PFSK-1 (cell line): ENCODE results near the gene ABHD16A.

Experiments
- FOXP2 ChIP-seq: optimal IDR thresholded peaks from 2 replicates; pipeline ENCODE3; 2011; ENCODE audit warnings: borderline replicate concordance, control low read depth, inconsistent platforms; ENCODE audit not compliant: insufficient read depth; ENCODE audit errors: extremely low read length, extremely low read depth
- POLR2AphosphoS5 ChIP-seq: IDR thresholded peaks from 2 replicates; pipeline ENCODE4 v1.6.1; 2012; ENCODE audit warnings: low read depth, mild to moderate bottlenecking, control low read depth, low read length, moderate library complexity
- REST ChIP-seq, 2 experiments: IDR thresholded peaks; 2 replicates each; pipeline versions ENCODE4 v1.6.1 to v1.8.0; 2011 to 2012; ENCODE audit warnings: low read depth in 2 of 2, low read length in 2 of 2, control low read depth in 1 of 2, inconsistent platforms in 1 of 2, mild to moderate bottlenecking in 1 of 2, moderate library complexity in 1 of 2; ENCODE audit not compliant: insufficient read depth in 1 of 2
- SIN3A ChIP-seq: IDR thresholded peaks from 2 replicates; pipeline ENCODE4 v1.6.1; 2012; ENCODE audit warnings: mild to moderate bottlenecking, low read length, moderate library complexity, borderline replicate concordance; ENCODE audit not compliant: insufficient read depth
- TAF1 ChIP-seq: IDR thresholded peaks from 2 replicates; pipeline ENCODE4 v1.6.1; 2012; ENCODE audit warnings: low read length, control low read depth, borderline replicate concordance; ENCODE audit not compliant: insufficient read depth

The ABHD16A gene

GRCh38 chr6:31718265-31718664 lies 15.1 kb upstream of the ABHD16A start:
- TF ChIP-seq TAF1 = no peak
- TF ChIP-seq SIN3A = no peak
- no peak for TF ChIP-seq POLR2AphosphoS5
- no peak for TF ChIP-seq FOXP2
- TF ChIP-seq REST (IDR thresholded peaks at IDR 0.05; ENCODE audit: insufficient read depth in 1 of 2, low read depth in 2 of 2, low read length in 2 of 2) = no peak

- TF ChIP-seq REST (IDR thresholded peaks at IDR 0.05; ENCODE audit: insufficient read depth in 1 of 2, low read depth in 2 of 2, low read length in 2 of 2) (no peak), FOXP2 (no peak), SIN3A (no peak), POLR2AphosphoS5 (no peak), TAF1 (no peak)
Observed at GRCh38 chr6:31717499-31718222, 14.5 kb upstream of the ABHD16A start.

- TF ChIP-seq TAF1 (no peak), POLR2AphosphoS5 (no peak), REST (IDR thresholded peaks at IDR 0.05; ENCODE audit: insufficient read depth in 1 of 2, low read depth in 2 of 2, low read length in 2 of 2) (no peak), SIN3A (no peak), FOXP2 (no peak)
Observed at GRCh38 chr6:31715022-31715958, 12.2 kb upstream of the ABHD16A start, which contains the start of gene LY6G6D. Gene LY6G6D, plus strand, starts transcription at chr6:31715348. Its CDS starts 8 bp downstream, at chr6:31715356.

GRCh38 chr6:31713991-31714684 lies 11.0 kb upstream of the ABHD16A start:
- no peak for TF ChIP-seq FOXP2
- no peak for TF ChIP-seq SIN3A
- no peak for TF ChIP-seq TAF1
- no peak for TF ChIP-seq POLR2AphosphoS5
- TF ChIP-seq REST (IDR thresholded peaks at IDR 0.05; ENCODE audit: insufficient read depth in 1 of 2, low read depth in 2 of 2, low read length in 2 of 2) = no peak
